GM18499 (cell line): Measurements from ENCODE around the gene EPHA4.
A peak's percentile ranks its signal among the peaks of the same experiment; 100 is the strongest.

Experiments
- ATAC-seq: cut with Tn5 transposase; IDR thresholded peaks from one replicate; pipeline ENCODE4 v1.9.1; 2021; ENCODE audit warnings: moderate number of reproducible peaks; ENCODE audit not compliant: insufficient read depth, unreplicated experiment

The EPHA4 gene

GRCh38 chr2:221572821-221573429, 821 bp upstream of the EPHA4 start:
- peak; percentile 18 for ATAC-seq

GRCh38 chr2:221571551-221572218, 419 bp downstream of the EPHA4 start:
- ATAC-seq: peak; percentile 9

DNA sequence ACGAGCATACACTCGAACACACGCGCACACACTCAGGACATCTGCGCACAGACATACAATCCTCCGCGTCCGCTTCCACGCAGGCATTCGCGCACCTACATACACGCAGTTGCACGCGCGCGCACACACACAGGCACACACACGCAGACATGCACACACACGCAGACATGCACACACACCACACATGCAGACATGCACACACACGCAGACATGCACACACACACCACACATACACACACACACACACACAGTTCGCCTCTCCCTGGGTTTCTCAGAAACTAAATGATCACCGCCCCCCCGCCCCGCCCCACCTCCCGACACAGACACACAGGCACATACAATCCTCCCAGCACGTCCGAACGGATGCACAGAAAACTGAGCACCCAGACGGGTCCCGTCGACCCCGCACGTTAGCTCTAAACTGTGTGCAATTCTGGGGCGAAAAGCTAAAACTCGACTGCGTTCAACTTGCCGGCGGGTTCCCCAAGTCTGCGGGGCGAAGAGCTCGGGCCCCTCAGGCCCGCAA, 1.0 kb downstream of the EPHA4 start:
- ATAC-seq: no peak

DNA sequence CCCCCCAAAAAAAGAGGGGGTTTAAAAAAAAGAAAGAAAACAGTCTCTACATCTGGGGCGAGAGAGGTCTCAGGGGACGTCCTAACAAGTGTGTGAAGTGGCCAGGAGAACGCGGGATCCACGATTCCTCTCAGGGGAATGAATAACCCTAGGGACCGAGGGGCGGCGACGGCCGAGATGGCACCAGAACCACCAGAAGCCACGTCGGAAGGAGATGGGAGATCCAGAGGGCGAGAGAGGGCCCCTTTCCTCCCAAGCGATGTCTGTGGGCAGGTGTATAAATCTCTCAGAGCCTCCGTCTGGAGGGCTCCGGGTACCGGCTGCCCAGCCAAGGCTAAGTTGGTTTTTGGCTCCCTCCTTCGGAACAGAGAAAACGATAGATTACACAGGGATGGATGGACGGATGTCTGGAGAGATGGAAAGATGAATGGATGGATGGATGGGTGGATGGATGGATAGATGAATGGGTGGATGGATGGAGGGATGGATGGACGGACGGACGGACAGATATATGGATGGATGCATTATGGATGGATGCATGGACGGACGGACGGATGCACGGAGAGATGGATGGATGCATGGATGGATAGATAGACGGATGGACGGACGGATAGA, 1.7 kb downstream of the EPHA4 start:
- no peak for ATAC-seq

DNA sequence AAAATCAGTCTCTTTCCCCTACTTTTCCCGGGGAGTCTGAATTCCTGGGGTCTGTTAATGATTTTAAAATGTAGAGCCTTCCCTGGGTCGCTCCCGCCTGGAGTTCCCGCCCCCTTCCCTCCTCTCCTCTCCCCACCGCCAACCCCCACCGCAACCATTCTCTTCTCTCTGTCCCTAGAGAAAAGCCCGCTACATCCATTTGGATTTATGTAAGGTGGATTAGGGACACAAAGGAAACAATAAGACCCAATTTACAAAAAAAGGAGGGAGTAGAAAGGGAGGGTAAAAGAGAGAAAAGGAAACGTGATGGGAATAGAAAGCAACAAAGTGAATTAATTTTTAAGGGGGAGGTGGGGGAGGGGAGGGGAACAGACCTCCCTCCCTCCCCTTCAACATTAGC, 2.2 kb downstream of the EPHA4 start:
- no peak for ATAC-seq

DNA sequence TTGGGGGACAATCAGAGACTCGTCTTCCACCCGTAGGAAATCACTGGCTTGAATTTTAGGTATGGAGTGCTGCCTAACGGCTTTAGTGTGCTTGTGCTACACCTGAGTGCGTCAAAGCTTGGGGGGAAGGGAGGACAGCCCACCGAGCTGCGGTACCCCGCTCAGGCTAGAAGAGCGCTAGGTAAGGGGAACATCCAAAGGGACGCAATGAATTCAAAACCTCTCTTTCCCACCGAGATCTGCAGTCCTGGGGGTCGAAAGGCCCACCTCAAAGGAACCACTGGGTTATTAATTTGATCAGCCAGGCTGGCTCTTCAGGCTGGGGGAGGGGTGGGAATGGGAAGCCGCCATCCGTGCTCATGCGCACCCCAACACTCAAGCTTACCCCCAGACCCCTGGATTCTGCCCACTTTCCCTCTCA, 2.7 kb downstream of the EPHA4 start:
- ATAC-seq: no peak

DNA sequence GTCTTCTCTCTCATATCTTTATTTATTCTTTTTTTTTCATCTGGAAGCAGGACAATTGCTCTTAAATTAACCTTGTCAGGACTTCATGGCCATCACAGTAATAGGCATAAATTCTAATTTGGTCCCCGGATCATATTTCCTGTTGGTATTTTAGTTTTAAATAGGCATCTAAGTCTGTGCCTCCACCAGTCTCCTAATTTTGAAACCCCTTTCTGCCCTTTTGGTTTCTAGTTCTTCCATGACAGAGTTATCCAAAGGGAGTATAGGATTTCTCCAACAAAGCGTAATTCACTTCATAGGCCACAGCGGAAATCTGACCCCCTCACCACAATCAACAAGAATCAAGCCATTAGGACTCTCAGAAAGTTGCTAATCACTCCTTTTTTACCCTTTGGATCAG, 3.8 kb downstream of the EPHA4 start:
- ATAC-seq: no peak

DNA sequence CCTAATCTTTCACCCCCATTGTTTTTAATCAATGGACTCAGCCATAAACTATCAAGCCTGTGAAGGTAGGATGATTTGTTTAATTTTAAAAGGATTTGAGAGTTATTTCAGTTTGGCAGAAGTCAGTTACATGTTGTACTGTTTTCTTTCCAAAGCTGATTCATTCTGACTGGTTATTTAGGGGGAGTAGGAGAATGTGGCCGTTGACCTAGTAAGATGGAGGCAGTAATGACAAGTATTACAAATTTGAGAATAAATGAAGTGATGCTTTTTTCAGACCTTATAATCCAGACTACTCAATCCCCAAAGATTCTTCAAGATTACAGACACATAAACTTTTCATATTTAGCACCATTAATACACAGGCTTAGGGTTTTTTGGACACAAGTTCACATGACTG, 4.3 kb downstream of the EPHA4 start:
- ATAC-seq: no peak

DNA sequence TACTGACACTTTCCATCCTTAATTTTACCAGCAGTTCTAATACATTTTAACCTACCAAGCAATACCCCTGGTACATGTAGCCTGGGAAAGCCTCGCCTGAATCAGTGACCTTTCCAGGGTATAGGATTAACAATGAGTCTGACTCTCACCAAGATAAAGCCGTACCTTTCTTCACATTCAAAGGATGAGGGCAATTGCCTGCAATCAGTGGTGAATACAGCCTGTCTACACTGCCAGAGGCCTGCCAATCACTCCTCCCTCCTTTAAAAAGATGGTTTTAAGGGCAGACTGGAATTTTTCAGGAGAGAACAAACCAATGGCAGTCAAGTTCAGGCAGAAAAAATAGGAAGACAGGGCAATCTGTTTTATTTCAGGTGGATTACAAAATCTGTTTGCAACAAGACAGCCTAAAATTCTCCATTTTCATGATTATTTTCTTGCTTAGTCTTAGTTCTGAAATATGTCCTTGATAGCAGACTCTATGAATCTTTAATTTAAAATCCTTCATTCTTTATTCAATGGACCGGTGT, 4.8 kb downstream of the EPHA4 start:
- no peak for ATAC-seq

GRCh38 chr2:221563270-221563985, 8.7 kb downstream of the EPHA4 start:
- no peak for ATAC-seq

- no peak for ATAC-seq
Observed at GRCh38 chr2:221562226-221562625, 9.9 kb downstream of the EPHA4 start.

GRCh38 chr2:221561770-221562169, 10.3 kb downstream of the EPHA4 start:
- ATAC-seq: no peak

GRCh38 chr2:221559991-221560390, 12.1 kb downstream of the EPHA4 start:
- ATAC-seq: no peak

GRCh38 chr2:221558107-221558506, 14.0 kb downstream of the EPHA4 start:
- no peak for ATAC-seq

- peak; percentile 27 for ATAC-seq
Observed at GRCh38 chr2:221555494-221555846, 16.6 kb downstream of the EPHA4 start.

DNA sequence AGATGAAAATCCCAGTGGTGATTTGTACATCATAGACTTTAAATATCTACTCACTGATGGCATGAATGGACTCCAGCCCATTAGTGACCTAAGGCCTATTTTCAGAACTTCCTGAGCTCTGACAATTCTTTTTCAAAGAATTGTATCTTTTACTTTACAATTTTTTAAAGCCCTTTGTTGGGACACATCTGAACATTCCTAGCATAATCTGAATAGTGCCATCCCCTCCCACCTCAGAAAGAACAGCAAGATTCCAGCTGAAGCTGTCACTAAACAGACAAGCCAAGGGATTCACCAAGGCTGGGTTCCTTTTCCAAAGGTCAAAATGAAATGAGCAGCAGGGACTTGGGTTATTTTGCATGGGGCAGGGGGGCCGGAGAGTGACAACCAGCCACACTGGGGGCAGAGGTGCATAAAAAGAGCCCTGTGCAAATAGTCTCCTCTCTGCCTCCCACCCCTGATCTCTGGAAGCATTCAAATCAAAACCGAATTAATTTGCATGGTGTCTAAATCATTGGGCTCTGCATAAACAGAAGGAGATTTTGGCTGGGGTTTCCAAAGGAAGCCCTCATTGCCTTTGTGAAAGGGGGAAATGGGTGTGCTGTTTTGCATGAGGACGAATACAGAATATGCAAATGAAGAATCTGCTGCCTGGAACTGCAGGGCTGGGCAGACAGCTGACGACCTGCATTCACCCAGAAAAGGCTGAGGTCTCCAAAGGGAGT, 17.2 kb downstream of the EPHA4 start:
- ATAC-seq: peak; percentile 98

DNA sequence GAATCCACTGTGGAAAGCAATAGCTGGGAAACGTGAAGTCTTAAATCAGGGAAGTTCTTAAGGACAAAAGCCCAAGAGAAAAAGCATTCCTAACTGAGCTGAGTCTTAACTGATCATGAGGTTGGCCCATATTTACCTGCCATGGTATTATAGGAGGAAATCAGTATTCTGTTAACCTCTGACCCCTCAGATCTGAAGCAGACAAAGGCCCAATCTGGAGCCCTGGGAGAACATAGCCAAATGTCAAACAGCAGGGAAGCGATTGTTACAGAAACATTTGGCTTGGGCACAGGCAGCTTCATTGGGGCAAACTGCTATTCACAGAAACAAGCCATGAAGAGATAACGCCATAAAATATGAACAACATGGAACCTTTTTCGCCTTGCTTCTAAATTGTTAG, 18.8 kb downstream of the EPHA4 start:
- ATAC-seq: no peak

GRCh38 chr2:221552291-221552690, 19.8 kb downstream of the EPHA4 start:
- no peak for ATAC-seq

GRCh38 chr2:221551864-221552263, 20.2 kb downstream of the EPHA4 start:
- no peak for ATAC-seq

DNA sequence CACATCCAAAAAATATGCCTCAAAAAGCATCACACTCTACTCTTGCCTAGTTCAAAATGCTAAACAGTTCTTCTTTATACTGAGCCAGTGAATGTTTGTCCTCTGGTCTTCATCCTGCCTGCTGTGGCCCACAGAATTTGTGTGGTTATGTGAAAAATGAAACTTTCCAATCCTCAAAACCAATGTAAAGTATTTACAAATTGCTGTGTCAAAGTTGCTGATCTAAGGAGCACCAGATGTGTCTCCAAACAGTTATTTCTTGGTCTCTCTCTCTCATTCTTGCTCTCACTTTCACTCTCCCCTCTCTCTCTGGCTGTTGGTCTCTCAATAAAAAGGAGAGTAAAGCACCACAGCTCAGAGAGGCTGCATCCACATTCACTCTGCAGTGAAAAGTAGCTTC, 23.0 kb downstream of the EPHA4 start:
- no peak for ATAC-seq
